ENCODE measurements around the gene SMIM32.

SMIM32 gene

GRCh38 chr5:136192526-136193321 lies at the start of gene SMIM32:
TSS of gene SMIM32 (minus strand) at chr5:136193162. CDS start at chr5:136192524, 638 bp downstream.
- DNase-seq: no peak

DNA sequence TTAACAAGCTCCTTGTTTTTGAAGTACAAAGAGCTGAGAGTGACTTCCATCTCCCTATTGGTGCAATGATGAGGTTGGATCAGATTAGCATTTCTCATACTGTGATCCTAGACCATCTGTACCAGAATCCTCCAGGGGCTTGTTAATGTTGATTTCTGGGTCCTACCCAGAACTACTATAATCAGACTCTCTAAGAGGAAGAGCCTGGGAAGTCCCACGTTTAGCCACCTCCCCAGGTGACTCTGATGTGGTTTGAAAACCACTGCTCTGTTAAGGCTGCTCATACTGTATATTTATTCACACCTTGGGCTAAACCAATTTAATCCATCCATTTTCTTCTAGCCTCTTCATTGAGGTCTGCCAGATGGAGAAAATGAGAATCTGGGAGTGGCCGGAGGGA lies 49.6 kb upstream of the SMIM32 start:
- DNase-seq: no peak

GRCh38 chr5:136242136-136242535 lies 49.2 kb upstream of the SMIM32 start:
- no peak for DNase-seq

GRCh38 chr5:136240894-136241293 lies 47.9 kb upstream of the SMIM32 start:
- no peak for DNase-seq

GRCh38 chr5:136236479-136237083 lies 43.6 kb upstream of the SMIM32 start:
- no peak for DNase-seq

DNA sequence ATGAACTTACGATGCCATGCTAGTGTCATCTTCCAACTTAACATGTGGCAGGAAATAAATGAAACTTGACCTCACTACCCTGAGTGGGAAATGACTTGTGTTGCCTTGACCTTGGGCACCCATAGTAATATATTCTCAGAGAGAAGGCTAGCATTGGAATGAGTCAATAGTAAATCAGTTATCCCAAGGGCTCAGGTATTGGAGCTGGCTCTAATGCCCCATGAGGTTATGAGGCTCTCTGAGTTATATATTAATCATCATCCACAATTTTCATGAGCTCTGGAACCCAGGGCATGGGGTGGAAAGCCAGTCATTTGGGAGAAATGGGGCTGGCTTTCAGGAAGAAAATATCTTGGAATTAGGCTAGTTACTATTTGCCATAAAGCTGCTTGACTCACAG lies 42.4 kb upstream of the SMIM32 start:
- no peak for DNase-seq

DNA sequence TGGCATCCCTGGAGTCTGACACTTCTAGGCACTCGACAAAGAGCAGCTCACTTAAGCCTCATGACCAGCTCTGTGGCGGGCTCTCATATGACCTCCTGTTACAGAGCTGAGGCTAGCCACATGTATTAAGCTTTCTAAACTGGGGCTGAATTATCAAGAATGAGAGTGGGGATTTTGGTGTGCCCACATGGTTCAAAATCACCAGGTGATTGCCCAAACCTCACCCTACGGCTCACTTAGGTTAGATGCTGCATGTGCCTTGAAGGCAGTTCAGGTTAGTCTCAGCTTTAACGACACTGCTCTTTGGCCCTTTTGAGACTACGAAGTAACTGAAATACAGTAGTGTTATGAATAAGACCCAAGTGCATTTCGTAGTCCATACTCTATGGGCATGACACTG lies 39.4 kb upstream of the SMIM32 start:
- DNase-seq: no peak

GRCh38 chr5:136230176-136230575 lies 37.2 kb upstream of the SMIM32 start:
- DNase-seq: no peak

GRCh38 chr5:136228136-136228757 lies 35.3 kb upstream of the SMIM32 start:
- no peak for DNase-seq

DNA sequence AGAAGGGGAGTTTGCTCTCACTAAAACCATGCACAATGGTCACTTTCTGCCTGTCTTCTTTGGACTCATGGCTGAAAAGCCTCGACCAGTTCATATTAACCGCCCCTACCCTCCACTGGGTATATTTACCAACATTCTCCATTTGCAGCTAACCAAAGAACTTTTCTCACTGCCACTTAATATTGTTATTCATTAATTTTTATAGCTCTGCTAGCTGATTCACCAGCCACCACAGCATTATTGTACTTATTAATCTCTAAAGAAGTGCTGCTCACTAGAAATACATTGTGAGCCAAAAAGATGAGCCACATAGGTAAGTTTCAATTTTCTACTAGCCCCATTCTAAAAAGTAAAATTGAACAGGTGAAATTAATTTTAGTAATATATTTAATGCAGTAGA lies 33.4 kb upstream of the SMIM32 start:
- DNase-seq: no peak

DNA sequence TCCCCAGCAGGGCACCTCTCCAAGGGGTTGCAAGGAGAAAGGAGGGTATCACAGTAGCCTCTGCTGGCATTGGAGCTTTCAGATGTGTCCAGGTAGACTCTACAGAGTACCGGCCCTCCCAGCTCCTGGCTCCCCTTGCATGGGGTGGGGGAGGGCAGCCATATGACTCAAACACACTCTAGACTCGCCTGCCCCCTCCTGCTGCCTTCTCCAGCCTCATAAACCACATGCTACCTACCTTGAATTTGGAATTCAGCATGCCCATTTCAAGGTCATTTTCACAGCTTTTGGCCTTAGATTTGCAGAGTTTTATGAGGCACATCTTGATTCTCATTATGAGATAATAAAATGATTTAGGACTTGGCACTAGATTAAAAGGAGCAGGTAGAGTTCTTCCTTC lies 32.8 kb upstream of the SMIM32 start:
- no peak for DNase-seq

- no peak for DNase-seq
Observed at GRCh38 chr5:136222580-136223235, 29.7 kb upstream of the SMIM32 start.

GRCh38 chr5:136221340-136221739 lies 28.4 kb upstream of the SMIM32 start:
- DNase-seq: no peak

- no peak for DNase-seq
Observed at GRCh38 chr5:136216230-136216629, 23.3 kb upstream of the SMIM32 start.

DNA sequence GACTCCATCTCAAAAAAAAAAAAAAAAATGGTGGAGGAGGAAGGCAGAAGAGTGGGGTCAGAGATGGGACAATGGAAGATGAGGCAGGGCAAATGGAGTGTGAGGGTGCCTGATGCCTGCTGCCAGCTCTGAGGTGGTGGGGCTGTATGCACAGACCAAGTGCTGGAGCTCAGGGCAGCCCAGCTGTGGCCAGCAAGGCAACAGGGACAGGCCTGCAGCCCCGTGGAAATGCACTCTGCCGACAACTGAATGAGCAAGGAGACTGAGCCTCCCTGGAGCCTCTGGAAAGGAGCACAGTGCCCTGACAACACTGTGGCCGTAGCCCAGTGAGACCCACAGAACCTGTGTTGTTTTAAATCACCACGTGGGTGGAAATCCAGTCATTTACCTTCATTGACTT lies 22.9 kb upstream of the SMIM32 start:
- DNase-seq: no peak

- no peak for DNase-seq
Observed at GRCh38 chr5:136213919-136214493, 21.0 kb upstream of the SMIM32 start.

DNA sequence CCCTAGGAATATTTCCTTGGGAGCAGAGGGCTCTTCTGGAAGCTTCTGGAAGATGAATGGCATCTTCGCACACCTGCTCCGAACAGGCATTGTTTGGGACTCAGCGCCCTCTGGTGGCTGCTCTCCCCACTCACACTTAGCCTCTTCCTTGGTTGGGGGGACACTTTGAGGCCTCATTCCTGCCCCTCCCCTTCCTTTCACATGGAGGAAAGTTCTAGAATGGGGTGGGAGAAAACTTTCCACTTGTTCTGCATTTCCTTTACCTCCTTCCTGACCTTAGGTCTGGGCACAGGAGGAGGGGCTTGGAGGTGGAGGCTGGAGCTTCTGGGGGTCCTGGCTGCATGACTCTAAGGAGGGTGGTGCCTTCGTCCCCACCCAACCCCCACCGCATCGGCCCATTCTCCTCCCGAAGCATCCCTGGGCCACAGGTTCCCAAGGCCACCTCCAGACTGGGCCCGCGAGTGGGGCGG lies 19.3 kb upstream of the SMIM32 start:
- DNase-seq: peak; percentile 32

DNA sequence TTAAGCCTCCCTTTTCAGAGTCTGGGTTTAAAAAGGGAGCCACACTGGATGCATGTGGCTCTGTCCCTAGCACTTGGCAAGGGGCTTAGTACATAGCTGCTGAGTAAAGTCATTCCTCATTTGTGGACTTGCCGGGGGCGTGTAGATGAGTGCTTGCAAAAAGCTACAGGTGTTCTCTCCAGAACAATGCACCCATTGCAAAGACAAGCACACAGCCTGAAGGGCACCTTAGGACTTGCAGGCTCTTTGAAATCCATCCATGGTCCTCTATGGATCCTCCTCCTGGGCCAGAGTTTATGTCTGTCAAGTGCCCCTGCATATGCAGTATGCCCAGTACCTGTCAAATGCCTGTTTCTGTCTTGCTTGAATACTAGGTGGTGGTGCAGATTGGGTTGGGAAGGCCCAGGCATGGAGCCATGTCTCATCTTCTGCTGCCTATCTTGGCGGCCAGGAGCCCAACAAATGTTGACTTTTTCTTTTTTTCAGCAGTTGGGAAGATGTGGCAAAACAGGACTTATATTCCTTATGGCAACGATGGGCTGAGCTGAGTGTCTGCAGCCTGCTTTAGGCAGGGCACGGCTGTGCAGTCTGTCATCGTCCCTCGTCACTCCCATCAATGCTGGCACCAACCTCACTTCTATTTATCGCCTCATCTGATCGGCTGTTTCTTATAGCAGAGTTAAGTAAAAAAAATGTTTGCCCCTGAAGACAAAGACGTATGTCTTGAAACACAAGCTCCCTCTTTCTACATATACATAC lies 18.5 kb upstream of the SMIM32 start:
- no peak for DNase-seq

- DNase-seq: no peak
Observed at GRCh38 chr5:136210259-136210658, 17.3 kb upstream of the SMIM32 start.

DNA sequence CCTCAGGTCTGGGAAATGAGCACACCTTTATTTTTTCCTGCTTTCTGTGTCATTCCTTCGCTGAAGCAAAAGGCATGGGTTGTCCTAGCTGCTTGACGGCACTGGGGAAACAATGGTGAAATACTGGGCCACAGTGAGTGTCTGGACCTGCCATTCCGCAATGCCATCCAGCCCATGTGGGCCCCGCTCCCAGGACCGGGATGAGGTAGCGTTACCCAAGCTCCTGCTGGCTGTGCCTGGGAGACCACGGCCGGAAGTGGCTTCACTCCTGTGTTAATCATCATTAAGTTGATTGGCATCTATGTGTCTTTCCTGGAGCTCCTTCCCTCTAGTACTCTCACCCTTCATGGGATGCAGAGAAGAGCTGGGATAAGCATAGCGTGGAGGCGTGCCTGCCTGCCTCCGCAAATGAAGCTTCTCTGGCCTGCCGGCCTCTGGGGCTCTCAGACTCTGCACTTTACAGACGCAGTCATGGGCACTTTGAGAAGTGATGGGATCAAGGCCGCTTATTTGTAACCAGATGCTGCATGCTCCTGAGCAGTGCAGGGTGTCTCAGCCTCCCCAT lies 16.5 kb upstream of the SMIM32 start:
- no peak for DNase-seq

GRCh38 chr5:136208916-136209315 lies 16.0 kb upstream of the SMIM32 start:
- DNase-seq: no peak

DNA sequence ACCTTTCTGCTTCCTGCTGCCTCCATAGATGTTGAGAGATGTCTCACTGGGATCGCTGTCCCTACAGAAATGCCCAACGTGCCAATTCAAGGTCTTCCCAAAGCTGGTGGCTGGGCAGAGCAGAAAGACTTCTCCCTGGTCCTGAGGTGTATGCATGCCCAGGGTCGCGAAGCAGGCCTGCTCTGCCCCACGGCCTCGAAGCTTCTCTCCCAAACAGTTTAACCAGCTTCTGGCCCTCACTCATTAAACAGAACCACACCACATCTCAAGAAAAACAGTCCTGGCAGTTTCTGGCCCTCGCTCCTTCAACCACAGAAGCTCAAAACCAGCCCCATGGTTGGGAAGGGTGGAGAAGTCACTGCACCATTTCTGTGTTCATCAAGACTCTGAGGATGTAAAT lies 14.7 kb upstream of the SMIM32 start:
- no peak for DNase-seq

All from inflammatory macrophage treated with lipopolysaccharide for 4 hours (primary cell).